ENCODE results near the gene ANKH.

DNA sequence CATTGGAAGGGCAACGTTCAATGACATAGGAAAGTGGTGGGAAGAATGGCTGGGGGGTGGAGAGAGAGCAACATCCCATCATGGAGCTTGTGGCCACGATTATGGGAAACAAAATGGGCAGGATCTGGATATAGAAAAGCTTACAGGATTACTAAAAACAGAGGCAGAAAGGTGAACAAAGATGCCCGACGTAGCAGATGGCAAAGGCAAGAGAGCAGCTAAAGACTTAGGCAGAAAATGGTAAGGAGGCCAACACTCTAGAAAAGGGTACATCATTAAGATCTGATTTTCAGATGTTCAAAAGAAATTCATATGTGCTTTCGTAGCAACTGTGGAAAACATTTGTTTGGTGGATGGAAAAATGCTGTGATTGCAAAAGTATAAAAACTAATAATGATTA lies 104.5 kb downstream of the ANKH start:
- TF ChIP-seq, protein P1, sequence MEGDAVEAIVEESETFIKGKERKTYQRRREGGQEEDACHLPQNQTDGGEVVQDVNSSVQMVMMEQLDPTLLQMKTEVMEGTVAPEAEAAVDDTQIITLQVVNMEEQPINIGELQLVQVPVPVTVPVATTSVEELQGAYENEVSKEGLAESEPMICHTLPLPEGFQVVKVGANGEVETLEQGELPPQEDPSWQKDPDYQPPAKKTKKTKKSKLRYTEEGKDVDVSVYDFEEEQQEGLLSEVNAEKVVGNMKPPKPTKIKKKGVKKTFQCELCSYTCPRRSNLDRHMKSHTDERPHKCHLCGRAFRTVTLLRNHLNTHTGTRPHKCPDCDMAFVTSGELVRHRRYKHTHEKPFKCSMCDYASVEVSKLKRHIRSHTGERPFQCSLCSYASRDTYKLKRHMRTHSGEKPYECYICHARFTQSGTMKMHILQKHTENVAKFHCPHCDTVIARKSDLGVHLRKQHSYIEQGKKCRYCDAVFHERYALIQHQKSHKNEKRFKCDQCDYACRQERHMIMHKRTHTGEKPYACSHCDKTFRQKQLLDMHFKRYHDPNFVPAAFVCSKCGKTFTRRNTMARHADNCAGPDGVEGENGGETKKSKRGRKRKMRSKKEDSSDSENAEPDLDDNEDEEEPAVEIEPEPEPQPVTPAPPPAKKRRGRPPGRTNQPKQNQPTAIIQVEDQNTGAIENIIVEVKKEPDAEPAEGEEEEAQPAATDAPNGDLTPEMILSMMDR (IDR thresholded peaks at IDR 0.05): no peak
- TF ChIP-seq, protein P2, sequence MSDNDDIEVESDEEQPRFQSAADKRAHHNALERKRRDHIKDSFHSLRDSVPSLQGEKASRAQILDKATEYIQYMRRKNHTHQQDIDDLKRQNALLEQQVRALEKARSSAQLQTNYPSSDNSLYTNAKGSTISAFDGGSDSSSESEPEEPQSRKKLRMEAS (IDR thresholded peaks at IDR 0.05): no peak
- TF ChIP-seq SREBF2 (IDR thresholded peaks at IDR 0.05) (no peak), POLR2A (IDR thresholded peaks at IDR 0.05; ENCODE audit: low read length) (no peak)
